ENCODE results near the gene TNRC6C.

DNA sequence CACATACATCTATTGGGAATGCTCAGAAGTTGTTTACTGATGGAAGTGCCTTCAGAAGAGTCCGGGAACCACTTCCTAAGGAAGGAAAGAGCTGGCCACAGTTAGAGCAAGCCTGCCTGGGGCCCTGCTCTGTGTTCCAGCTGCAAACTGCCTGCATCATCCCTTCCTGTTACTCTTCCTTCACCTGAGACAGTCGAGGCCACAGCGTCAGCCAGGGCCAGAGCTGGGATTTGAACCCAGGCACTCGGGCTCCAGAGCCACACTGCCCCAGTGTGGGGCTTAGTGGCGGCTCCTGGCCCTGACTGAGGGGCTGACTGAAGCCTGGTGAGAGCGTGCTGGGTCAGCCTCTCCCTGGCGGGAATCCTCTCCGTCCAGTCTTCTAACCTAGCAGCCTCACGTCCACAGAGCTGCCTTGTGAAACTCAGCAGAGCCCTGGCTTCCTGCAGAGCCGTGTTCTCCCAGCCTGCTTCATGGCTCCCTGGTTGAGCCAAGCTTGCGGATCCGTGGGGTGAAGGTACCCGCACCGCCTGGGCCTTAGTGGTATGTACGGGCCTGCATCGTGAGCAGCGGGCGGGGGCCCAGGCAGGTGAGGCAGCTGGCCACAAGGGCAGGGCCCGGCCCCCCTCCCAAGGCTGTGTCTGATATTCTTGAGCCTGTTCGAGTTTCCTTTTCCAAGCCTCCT is 183.1 kb downstream of the TNRC6C start:
- TF ChIP-seq, protein P1, sequence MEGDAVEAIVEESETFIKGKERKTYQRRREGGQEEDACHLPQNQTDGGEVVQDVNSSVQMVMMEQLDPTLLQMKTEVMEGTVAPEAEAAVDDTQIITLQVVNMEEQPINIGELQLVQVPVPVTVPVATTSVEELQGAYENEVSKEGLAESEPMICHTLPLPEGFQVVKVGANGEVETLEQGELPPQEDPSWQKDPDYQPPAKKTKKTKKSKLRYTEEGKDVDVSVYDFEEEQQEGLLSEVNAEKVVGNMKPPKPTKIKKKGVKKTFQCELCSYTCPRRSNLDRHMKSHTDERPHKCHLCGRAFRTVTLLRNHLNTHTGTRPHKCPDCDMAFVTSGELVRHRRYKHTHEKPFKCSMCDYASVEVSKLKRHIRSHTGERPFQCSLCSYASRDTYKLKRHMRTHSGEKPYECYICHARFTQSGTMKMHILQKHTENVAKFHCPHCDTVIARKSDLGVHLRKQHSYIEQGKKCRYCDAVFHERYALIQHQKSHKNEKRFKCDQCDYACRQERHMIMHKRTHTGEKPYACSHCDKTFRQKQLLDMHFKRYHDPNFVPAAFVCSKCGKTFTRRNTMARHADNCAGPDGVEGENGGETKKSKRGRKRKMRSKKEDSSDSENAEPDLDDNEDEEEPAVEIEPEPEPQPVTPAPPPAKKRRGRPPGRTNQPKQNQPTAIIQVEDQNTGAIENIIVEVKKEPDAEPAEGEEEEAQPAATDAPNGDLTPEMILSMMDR (conservative IDR thresholded peaks at IDR 0.05; ENCODE audit: low read depth in 2 of 2), result no peak
- TF ChIP-seq EZH2phosphoT487 (IDR thresholded peaks at IDR 0.05; ENCODE audit: unreplicated experiment) (no peak), POLR2AphosphoS5 (IDR thresholded peaks at IDR 0.05; ENCODE audit: low read depth) (no peak), EZH2 (IDR thresholded peaks at IDR 0.05; ENCODE audit: low read depth, unreplicated experiment) (no peak), STAT1 (IDR thresholded peaks at IDR 0.05; ENCODE audit: unreplicated experiment) (no peak), JUNB (IDR thresholded peaks at IDR 0.05; ENCODE audit: unreplicated experiment) (no peak), CREB1 (CRISPR knock-in tag; IDR thresholded peaks at IDR 0.05; ENCODE audit: low read depth) (no peak)
- TF ChIP-seq, protein P2, sequence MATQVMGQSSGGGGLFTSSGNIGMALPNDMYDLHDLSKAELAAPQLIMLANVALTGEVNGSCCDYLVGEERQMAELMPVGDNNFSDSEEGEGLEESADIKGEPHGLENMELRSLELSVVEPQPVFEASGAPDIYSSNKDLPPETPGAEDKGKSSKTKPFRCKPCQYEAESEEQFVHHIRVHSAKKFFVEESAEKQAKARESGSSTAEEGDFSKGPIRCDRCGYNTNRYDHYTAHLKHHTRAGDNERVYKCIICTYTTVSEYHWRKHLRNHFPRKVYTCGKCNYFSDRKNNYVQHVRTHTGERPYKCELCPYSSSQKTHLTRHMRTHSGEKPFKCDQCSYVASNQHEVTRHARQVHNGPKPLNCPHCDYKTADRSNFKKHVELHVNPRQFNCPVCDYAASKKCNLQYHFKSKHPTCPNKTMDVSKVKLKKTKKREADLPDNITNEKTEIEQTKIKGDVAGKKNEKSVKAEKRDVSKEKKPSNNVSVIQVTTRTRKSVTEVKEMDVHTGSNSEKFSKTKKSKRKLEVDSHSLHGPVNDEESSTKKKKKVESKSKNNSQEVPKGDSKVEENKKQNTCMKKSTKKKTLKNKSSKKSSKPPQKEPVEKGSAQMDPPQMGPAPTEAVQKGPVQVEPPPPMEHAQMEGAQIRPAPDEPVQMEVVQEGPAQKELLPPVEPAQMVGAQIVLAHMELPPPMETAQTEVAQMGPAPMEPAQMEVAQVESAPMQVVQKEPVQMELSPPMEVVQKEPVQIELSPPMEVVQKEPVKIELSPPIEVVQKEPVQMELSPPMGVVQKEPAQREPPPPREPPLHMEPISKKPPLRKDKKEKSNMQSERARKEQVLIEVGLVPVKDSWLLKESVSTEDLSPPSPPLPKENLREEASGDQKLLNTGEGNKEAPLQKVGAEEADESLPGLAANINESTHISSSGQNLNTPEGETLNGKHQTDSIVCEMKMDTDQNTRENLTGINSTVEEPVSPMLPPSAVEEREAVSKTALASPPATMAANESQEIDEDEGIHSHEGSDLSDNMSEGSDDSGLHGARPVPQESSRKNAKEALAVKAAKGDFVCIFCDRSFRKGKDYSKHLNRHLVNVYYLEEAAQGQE (IDR thresholded peaks at IDR 0.05; ENCODE audit: unreplicated experiment), result no peak

All from GM23338 (cell line).